ENCODE data around the gene CBX2.

CBX2 gene

GRCh38 chr17:79811868-79812352 lies 34.0 kb downstream of the CBX2 start:
- TF ChIP-seq REST (IDR thresholded peaks at IDR 0.05; ENCODE audit: insufficient read depth in 1 of 2, low read depth in 2 of 2, low read length in 2 of 2), result no peak
- TF ChIP-seq TAF1 (IDR thresholded peaks at IDR 0.05; ENCODE audit: borderline replicate concordance, insufficient read depth, low read length), result no peak
- no peak for TF ChIP-seq SIN3A (IDR thresholded peaks at IDR 0.05; ENCODE audit: borderline replicate concordance, insufficient read depth, low read length)
- no peak for TF ChIP-seq FOXP2 (optimal IDR thresholded peaks at IDR 0.05; ENCODE audit: borderline replicate concordance, extremely low read depth, extremely low read length, insufficient read depth)
- no peak for TF ChIP-seq POLR2AphosphoS5 (IDR thresholded peaks at IDR 0.05; ENCODE audit: low read depth, low read length)

GRCh38 chr17:79812353-79813258 lies 34.7 kb downstream of the CBX2 start:
- TF ChIP-seq TAF1 (IDR thresholded peaks at IDR 0.05; ENCODE audit: borderline replicate concordance, insufficient read depth, low read length) (no peak), SIN3A (IDR thresholded peaks at IDR 0.05; ENCODE audit: borderline replicate concordance, insufficient read depth, low read length) (no peak), REST (IDR thresholded peaks at IDR 0.05; ENCODE audit: insufficient read depth in 1 of 2, low read depth in 2 of 2, low read length in 2 of 2) (no peak)

- peak; percentile 14 for TF ChIP-seq FOXP2 (optimal IDR thresholded peaks at IDR 0.05; ENCODE audit: borderline replicate concordance, extremely low read depth, extremely low read length, insufficient read depth)
- no peak for TF ChIP-seq REST (IDR thresholded peaks at IDR 0.05; ENCODE audit: insufficient read depth in 1 of 2, low read depth in 2 of 2, low read length in 2 of 2)
Measured at GRCh38 chr17:79813297-79814126, 35.6 kb downstream of the CBX2 start.

GRCh38 chr17:79814127-79814973 lies 36.4 kb downstream of the CBX2 start:
- TF ChIP-seq POLR2AphosphoS5 (IDR thresholded peaks at IDR 0.05; ENCODE audit: low read depth, low read length) (no peak), SIN3A (IDR thresholded peaks at IDR 0.05; ENCODE audit: borderline replicate concordance, insufficient read depth, low read length) (no peak), REST (IDR thresholded peaks at IDR 0.05; ENCODE audit: insufficient read depth in 1 of 2, low read depth in 2 of 2, low read length in 2 of 2) (no peak), FOXP2 (optimal IDR thresholded peaks at IDR 0.05; ENCODE audit: borderline replicate concordance, extremely low read depth, extremely low read length, insufficient read depth) (no peak), TAF1 (IDR thresholded peaks at IDR 0.05; ENCODE audit: borderline replicate concordance, insufficient read depth, low read length) (no peak)
